H1 (cell line): Measurements from ENCODE around the gene MAPK8. TPM values are rescaled to one million over a fixed set of nuclear protein-coding genes. Genes with fewer than 3 reads are reported as not detected.

Source experiments
- CTCF ChIA-PET: fragments of 300-600 bp; sonication (Branson Sonifier 250); formaldehyde crosslinking; loops from one replicate; lab custom pipeline; 2021; ENCODE audit not compliant: partially characterized antibody; lab: Charles Lee
- POLR2A ChIA-PET: fragments of 300-600 bp; sonication (Branson Sonifier 250); formaldehyde crosslinking; loops from one replicate; lab custom pipeline; 2021; ENCODE audit warnings: inconsistent platforms; ENCODE audit not compliant: partially characterized antibody; lab: Charles Lee
- DNase-seq, 2 experiments: peaks; one replicate each; pipeline versions ENCODE4 v3.0.0 to v3.0.0-alpha.2; 2010 to 2022; ENCODE audit warnings: low spot score in 2 of 2, low read depth in 1 of 2, mixed read lengths in 1 of 2
- FAIRE-seq: peaks from 2 replicates; lab custom pipeline; 2011; peaks lifted over from hg19 to GRCh38; lab: Jason Lieb, UNC
- H2AFZ ChIP-seq: 2 replicates; pipeline ENCODE4 v1.8.1; 2012; ENCODE audit warnings: low read length, inconsistent platforms
- H2AK5ac ChIP-seq: 2 replicates; pipeline ENCODE4 v1.6.1; 2013; ENCODE audit warnings: low read depth, low read length
- H2BK120ac ChIP-seq: replicated peaks from 2 replicates; pipeline ENCODE3; 2013; ENCODE audit warnings: low read depth, low read length, inconsistent platforms
- H2BK12ac ChIP-seq: 2 replicates; pipeline ENCODE4 v1.6.1; 2013; ENCODE audit warnings: low read depth, low read length
- H2BK15ac ChIP-seq: 2 replicates; pipeline ENCODE4 v1.6.1; 2013; ENCODE audit warnings: low read length
- H2BK20ac ChIP-seq: 2 replicates; pipeline ENCODE4 v1.6.1; 2013; ENCODE audit warnings: low read length
- H2BK5ac ChIP-seq: 2 replicates; pipeline ENCODE4 v1.6.1; 2013; ENCODE audit warnings: low read depth, low read length
- H3K14ac ChIP-seq: 2 replicates; pipeline ENCODE4 v1.6.1; 2013; ENCODE audit warnings: inconsistent platforms; ENCODE audit not compliant: insufficient read length
- H3K18ac ChIP-seq: 2 replicates; pipeline ENCODE4 v1.6.1; 2013; ENCODE audit warnings: low read length; ENCODE audit errors: extremely low read depth
- H3K23ac ChIP-seq: 2 replicates; pipeline ENCODE4 v1.6.1; 2013; ENCODE audit warnings: inconsistent platforms; ENCODE audit not compliant: insufficient read length
- H3K23me2 ChIP-seq: 2 replicates; pipeline ENCODE4 v1.6.1; 2013; ENCODE audit warnings: low read depth, low read length
- H3K27ac ChIP-seq: 2 replicates; pipeline ENCODE4 v1.6.1; 2011; ENCODE audit warnings: low read depth, low read length, inconsistent platforms
- H3K27me3 ChIP-seq, 4 experiments: replicated peaks in 1 of 4; 1 replicate in 1 of 4; 2 replicates in 3 of 4; pipeline versions ENCODE4 v1.6.1 to v1.8.1; 2011 to 2013; ENCODE audit warnings: low read length in 3 of 4, mild to moderate bottlenecking in 3 of 4, inconsistent platforms in 2 of 4, mixed read lengths in 2 of 4, moderate library complexity in 1 of 4; ENCODE audit not compliant: control insufficient read depth in 3 of 4, insufficient read depth in 3 of 4; ENCODE audit errors: extremely low read depth in 1 of 4
- H3K36me3 ChIP-seq, 4 experiments: 2 replicates each; pipeline versions ENCODE4 v1.6.1 to v1.8.1; 2011 to 2013; ENCODE audit warnings: mild to moderate bottlenecking in 4 of 4, low read length in 3 of 4, moderate library complexity in 2 of 4, control low read depth in 1 of 4, inconsistent platforms in 1 of 4; ENCODE audit not compliant: insufficient read depth in 4 of 4, control insufficient read depth in 2 of 4
- H3K4ac ChIP-seq: replicated peaks from 2 replicates; pipeline ENCODE3; 2013; ENCODE audit warnings: low read length, low read depth, mixed read lengths, inconsistent platforms; ENCODE audit not compliant: insufficient read length
- H3K4me1 ChIP-seq, 4 experiments: replicated peaks in 1 of 4; 1 replicate in 1 of 4; 2 replicates in 3 of 4; pipeline versions ENCODE4 v1.6.1 to v1.8.1; 2011 to 2013; ENCODE audit warnings: low read length in 3 of 4, inconsistent platforms in 2 of 4, mixed read lengths in 1 of 4; ENCODE audit not compliant: insufficient read depth in 4 of 4, control insufficient read depth in 3 of 4
- H3K4me2 ChIP-seq, 2 experiments: 2 replicates each; pipeline versions ENCODE4 v1.6.1 to v1.8.1; 2011 to 2013; ENCODE audit warnings: low read depth in 2 of 2, low read length in 2 of 2, control low read depth in 1 of 2, inconsistent platforms in 1 of 2, mild to moderate bottlenecking in 1 of 2; ENCODE audit not compliant: insufficient read depth in 1 of 2
- H3K4me3 ChIP-seq, 4 experiments: fragments of 200-600, 300-600 bp in 1 of 4; sonication (generic), shearing (Covaris generic), sonication (Bioruptor Twin) in 1 of 4; 2 replicates each; pipeline versions ENCODE4 v1.5.1 to v1.8.1; 2011 to 2016; ENCODE audit warnings: low read length in 4 of 4, low read depth in 3 of 4, control low read depth in 2 of 4, inconsistent platforms in 2 of 4, mild to moderate bottlenecking in 2 of 4, mixed read lengths in 1 of 4, moderate library complexity in 1 of 4; ENCODE audit not compliant: insufficient read depth in 2 of 4; ENCODE audit errors: extremely low read depth in 1 of 4
- H3K56ac ChIP-seq: replicated peaks from 2 replicates; pipeline ENCODE3; 2013; ENCODE audit warnings: low read depth, mild to moderate bottlenecking, mixed read lengths, low read length, inconsistent platforms; ENCODE audit not compliant: insufficient read length
- H3K79me1 ChIP-seq: 2 replicates; pipeline ENCODE4 v1.6.1; 2013; ENCODE audit warnings: low read depth, low read length, control low read depth
- H3K79me2 ChIP-seq, 2 experiments: 2 replicates each; pipeline versions ENCODE4 v1.6.1 to v1.8.1; 2012 to 2013; ENCODE audit warnings: low read length in 2 of 2, mild to moderate bottlenecking in 2 of 2, inconsistent platforms in 1 of 2; ENCODE audit not compliant: insufficient read depth in 2 of 2, control insufficient read depth in 1 of 2
- H3K9ac ChIP-seq, 4 experiments: replicated peaks in 1 of 4; 1 replicate in 1 of 4; 2 replicates in 3 of 4; pipeline versions ENCODE4 v1.6.1 to v1.8.1; 2011 to 2013; ENCODE audit warnings: low read depth in 3 of 4, low read length in 3 of 4, control low read depth in 2 of 4, mild to moderate bottlenecking in 2 of 4, moderate library complexity in 2 of 4, inconsistent platforms in 1 of 4; ENCODE audit errors: extremely low read depth in 1 of 4
- H3K9me3 ChIP-seq, 2 experiments: 2 replicates each; pipeline versions ENCODE4 v1.6.1 to v1.8.1; 2012 to 2013; ENCODE audit warnings: mild to moderate bottlenecking in 2 of 2, moderate library complexity in 2 of 2, control low read depth in 1 of 2, inconsistent platforms in 1 of 2, low read depth in 1 of 2, low read length in 1 of 2, mixed read lengths in 1 of 2; ENCODE audit not compliant: insufficient read depth in 2 of 2
- H4K20me1 ChIP-seq, 2 experiments: replicated peaks in 1 of 2; 2 replicates each; pipeline versions ENCODE3 to v1.8.1; 2011 to 2013; ENCODE audit warnings: inconsistent platforms in 2 of 2, low read length in 2 of 2, mild to moderate bottlenecking in 1 of 2; ENCODE audit not compliant: insufficient read depth in 2 of 2, control insufficient read depth in 1 of 2
- H4K5ac ChIP-seq: 2 replicates; pipeline ENCODE4 v1.6.1; 2013; ENCODE audit warnings: low read length, low read depth, mixed read lengths, inconsistent platforms; ENCODE audit not compliant: insufficient read length
- H4K8ac ChIP-seq: 2 replicates; pipeline ENCODE4 v1.8.0; 2013; ENCODE audit warnings: mild to moderate bottlenecking, moderate library complexity, low read length, inconsistent platforms; ENCODE audit not compliant: insufficient read depth; ENCODE audit errors: extremely low read depth
- H4K91ac ChIP-seq: replicated peaks from 2 replicates; pipeline ENCODE3; 2013; ENCODE audit warnings: low read length, mixed read lengths, inconsistent platforms; ENCODE audit not compliant: insufficient read length
- CHD1 ChIP-seq: IDR thresholded peaks from 2 replicates; pipeline ENCODE4 v1.6.1; 2012; ENCODE audit warnings: low read depth, low read length, improper control_type of control experiment
- MAFK ChIP-seq: IDR thresholded peaks from 2 replicates; pipeline ENCODE4 v1.6.1; 2012; ENCODE audit warnings: low read depth, mild to moderate bottlenecking, improper control_type of control experiment, low read length
- WGBS, 2 experiments: shearing (Covaris generic) in 1 of 2; methylation state at CpG; one replicate each; pipeline versions ENCODE4 v1.1.6 to v1.1.7; 2013 to 2015; ENCODE audit warnings: low lambda C conversion rate in 2 of 2, mixed read lengths in 2 of 2, inconsistent platforms in 1 of 2, low coverage in 1 of 2, missing lambda C conversion rate in 1 of 2; ENCODE audit not compliant: insufficient replicate concordance in 2 of 2, insufficient coverage in 1 of 2, insufficient read length in 1 of 2; ENCODE audit errors: extremely low coverage in 1 of 2, missing lambda C conversion rate in 1 of 2; 5-methylcytosine and 5-hydroxymethylcytosine counted together
- polyA plus RNA-seq, 7 experiments: library from polyadenylated mRNA; depleted of rRNA in 3 of 7; stranded (reverse) in 5 of 7; unstranded in 2 of 7; fragments of >200 nt in 5 of 7; fragments of 200-250 nt in 2 of 7; gene quantifications; 1 replicate in 5 of 7; 2 replicates in 1 of 7; 4 replicates in 1 of 7; pipeline versions ENCODE4 v1.2.1 to v1.2.3, GENCODE V29; 2011 to 2013; ENCODE audit warnings: missing spikeins in 2 of 7, mixed read lengths in 2 of 7
- total RNA-seq: library from RNA; stranded (reverse); fragmentation: NEBNext Ultra II Directional; extraction: Animal tissue kit (Norgen Biotek cat#: 25700); gene quantifications from 2 replicates; pipeline ENCODE4 v1.2.1, GENCODE V29; 2021
- TF ChIP-seq, protein P1 (sequence below): IDR thresholded peaks from 2 replicates; pipeline ENCODE4 v1.6.1; 2011; ENCODE audit warnings: low read depth, mild to moderate bottlenecking, low read length; ENCODE audit not compliant: insufficient read depth

The MAPK8 gene
- total and polyA plus RNA-seq, 2 of the 8 experiments (the other 6 are each of a cell fraction or from before 2014, with no cell fraction given) = 23.3 to 71.3 TPM

DNA sequence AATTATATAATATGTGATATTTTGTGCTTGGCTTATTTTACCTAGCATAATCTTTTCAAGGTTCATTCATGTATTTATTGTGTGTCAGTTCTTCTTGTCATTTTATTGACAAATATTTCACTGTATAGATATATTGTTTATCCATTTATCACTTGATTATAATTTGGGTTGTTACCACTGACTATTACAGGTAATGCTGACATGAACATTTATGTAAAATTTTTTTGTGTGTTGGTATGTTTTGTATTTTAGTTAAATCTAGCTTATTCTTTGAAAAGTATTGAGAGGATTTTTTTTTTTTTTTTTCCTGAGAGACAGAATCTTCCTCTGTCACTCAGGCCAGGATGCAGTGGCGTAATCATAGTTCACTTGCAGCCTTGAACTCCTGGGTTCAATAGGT, 107.7 kb downstream of the MAPK8 start:
- no peak for DNase-seq

More for the DNA sequence above, 107.7 kb downstream of the MAPK8 start:
- POLR2A ChIA-PET = no interaction called here
- H2BK12ac ChIP-seq = no peak overlapping the region
- no peak overlapping the region for H2AK5ac ChIP-seq
- no peak overlapping the region for H2BK5ac ChIP-seq
- no peak overlapping the region for H4K5ac ChIP-seq
- H2BK15ac ChIP-seq = no peak overlapping the region
- H3K79me1 ChIP-seq = no peaks in the 10 kb centered on the region
- H3K9me3 ChIP-seq = 0 out of 4 replicates have a peak, but pooled peaks cover 0 to 3% of the 10 kb centered on the region in 2 experiments
- no peak overlapping the region for H3K9ac ChIP-seq
- H3K23me2 ChIP-seq = no peaks in the 10 kb centered on the region
- no peaks in the 10 kb centered on the region for H3K4me1 ChIP-seq
- no peak overlapping the region for H4K8ac ChIP-seq
- H3K27me3 ChIP-seq = no peaks in the 10 kb centered on the region
- no peaks in the 10 kb centered on the region for H4K20me1 ChIP-seq
- no peak overlapping the region for H3K14ac ChIP-seq
- no peak overlapping the region for H3K4ac ChIP-seq
- no peak overlapping the region for H2BK20ac ChIP-seq
- H2BK120ac ChIP-seq = no peak overlapping the region
- no peak overlapping the region for H3K27ac ChIP-seq
- peaks cover 0 to 20% (median 8%) of the 10 kb centered on the region in 4 experiments; a peak in 5 of 8 replicates for H3K36me3 ChIP-seq
- CTCF ChIA-PET = interaction anchor here (1.0 to 1.3 kb wide), 2 partner anchors 9 to 26 kb away, joined by 3 read pairs; no protein-coding TSS in a partner anchor
- no peak overlapping the region for H3K4me2 ChIP-seq
- no peaks in the 10 kb centered on the region for H3K79me2 ChIP-seq
- no peak overlapping the region for H3K4me3 ChIP-seq
- H2AFZ ChIP-seq = no peak overlapping the region
- 100% methylated on average over 1 of the region's 1 CpG; no CpG with 5 or more reads in 1 of the 2 experiments for WGBS, 2 experiments
- H3K56ac ChIP-seq = no peak overlapping the region
- TF ChIP-seq MAFK (no peak), CHD1 (no peak)
- TF ChIP-seq, protein P1, sequence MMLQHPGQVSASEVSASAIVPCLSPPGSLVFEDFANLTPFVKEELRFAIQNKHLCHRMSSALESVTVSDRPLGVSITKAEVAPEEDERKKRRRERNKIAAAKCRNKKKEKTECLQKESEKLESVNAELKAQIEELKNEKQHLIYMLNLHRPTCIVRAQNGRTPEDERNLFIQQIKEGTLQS = no peak
- TF ChIP-seq, all 59 proteins: peak for 0
- no peak overlapping the region for H4K91ac ChIP-seq
- H3K18ac ChIP-seq = no peak overlapping the region
- no peak overlapping the region for H3K23ac ChIP-seq
- no peak for FAIRE-seq
